Transverse colon (tissue), 4 donors: ENCODE measurements around the gene KCTD14. TPM values are rescaled to one million over a fixed set of nuclear protein-coding genes. Genes with fewer than 3 reads are reported as not detected.
A peak's percentile ranks its signal among the peaks of the same experiment; 100 is the strongest.

ENCODE experiments used
- DNase-seq: peaks from one replicate; pipeline ENCODE4 v3.0.0-alpha.2; 2019
- H3K27ac ChIP-seq, 4 donors: fragments of 200-600 bp; sonication (generic); 2 replicates each; pipeline ENCODE4 v1.5.1; 2016 to 2018; ENCODE audit warnings: inconsistent platforms in 4 of 4
- H3K27me3 ChIP-seq: fragments of 200-600 bp; sonication (generic); 2 replicates; pipeline ENCODE4 v1.5.1; 2017; ENCODE audit warnings: inconsistent platforms
- H3K36me3 ChIP-seq, 4 donors: fragments of 200-600 bp; sonication (generic); 2 replicates each; pipeline ENCODE4 v1.5.1; 2017 to 2019; ENCODE audit warnings: inconsistent platforms in 4 of 4
- H3K4me1 ChIP-seq, 4 donors: fragments of 200-600 bp; sonication (generic); 2 replicates each; pipeline ENCODE4 v1.5.1; 2017 to 2020; ENCODE audit warnings: inconsistent platforms in 4 of 4
- H3K4me3 ChIP-seq, 4 donors: fragments of 200-600 bp; sonication (generic); 1 replicate in 1 of 4; 2 replicates in 3 of 4; pipeline versions ENCODE4 v1.5.1 to v1.6.1; 2017 to 2019; ENCODE audit warnings: inconsistent platforms in 4 of 4
- H3K9me3 ChIP-seq, 2 donors: fragments of 200-600 bp; sonication (generic); 2 replicates each; pipeline ENCODE4 v1.5.1; 2017 to 2019; ENCODE audit warnings: inconsistent platforms in 2 of 2
- EP300 ChIP-seq: sonication (generic); formaldehyde crosslinking; IDR thresholded peaks from one replicate; pipeline ENCODE4 v1.6.1; 2017; ENCODE audit warnings: antibody characterized with exemption, low read depth
- POLR2A ChIP-seq: fragments of 450-650 bp; IDR thresholded peaks from one replicate; pipeline ENCODE4 v1.6.1; 2016; ENCODE audit warnings: antibody characterized with exemption, mild to moderate bottlenecking, moderate library complexity
- POLR2AphosphoS5 ChIP-seq, 3 donors: sonication (generic); formaldehyde crosslinking; IDR thresholded peaks; one replicate each; pipeline ENCODE4 v1.6.1; 2016; ENCODE audit warnings: antibody characterized with exemption in 3 of 3
- WGBS, 2 donors: methylation state at CpG; one replicate each; pipeline ENCODE4 v1.1.5; 2018; ENCODE audit warnings: low coverage in 1 of 2; 5-methylcytosine and 5-hydroxymethylcytosine counted together
- in situ Hi-C, 4 donors: fragments of 200-750 bp; cut with MboI; loops; one replicate each; pipeline versions ENCODE4 v1.15.0 to v1.15.1; 2017; ENCODE audit warnings: low sequenced_read_pairs in 3 of 4, low pct_ligation_motif_present in 1 of 4, low pct_unique_long_range_greater_than_20kb in 1 of 4
- intact Hi-C: fragments of 100-400 bp; cut with DNase I; formaldehyde crosslinking; loops from one replicate; pipeline ENCODE4 v1.15.1; 2023; ENCODE audit warnings: low total_unique reads
- total RNA-seq, 4 donors: library from RNA; depleted of rRNA; stranded (reverse); fragments of >200 nt; gene quantifications; one replicate each; pipeline ENCODE4 v1.1.0, GENCODE V29; 2016
- TF ChIP-seq, protein P1 (sequence below), 5 experiments: fragments of 200-600 bp in 3 of 5; fragments of 450-650 bp in 2 of 5; sonication (generic) in 3 of 5; IDR thresholded peaks; 1 replicate in 2 of 5; 2 replicates in 3 of 5; pipeline ENCODE4 v1.5.1; 2016 to 2017; ENCODE audit warnings: antibody characterized with exemption in 5 of 5, inconsistent platforms in 3 of 5, mild to moderate bottlenecking in 2 of 5, moderate library complexity in 1 of 5

Gene KCTD14
- total RNA-seq, 4 donors from 2014 or later, result 1.2 to 8.6 (median 5.1) TPM

GRCh38 chr11:78037825-78038620, 14.9 kb upstream of the KCTD14 start:
- in situ Hi-C loops, result no loop called here
- Histone ChIP-seq H3K27me3 (no peaks in the 10 kb centered on the region), H3K27ac (peak overlapping the region; percentile 67 to 78 (median 76)), H3K36me3 (no peaks in the 10 kb centered on the region), H3K9me3 (no peaks in the 10 kb centered on the region), H3K4me3 (no peak overlapping the region), H3K4me1 (peaks cover 20 to 37% (median 35%) of the 10 kb centered on the region in 4 donors)
- 82 to 84% methylated on average over 5 to 9 of the region's 9 CpGs for WGBS, 2 donors
- DNase-seq, result no peak
- intact Hi-C loops, result no loop called here
- no peak for TF ChIP-seq EP300
- TF ChIP-seq POLR2A, result no peak
- TF ChIP-seq POLR2AphosphoS5 (IDR thresholded peaks at IDR 0.05), result no peak
- TF ChIP-seq, protein P1, sequence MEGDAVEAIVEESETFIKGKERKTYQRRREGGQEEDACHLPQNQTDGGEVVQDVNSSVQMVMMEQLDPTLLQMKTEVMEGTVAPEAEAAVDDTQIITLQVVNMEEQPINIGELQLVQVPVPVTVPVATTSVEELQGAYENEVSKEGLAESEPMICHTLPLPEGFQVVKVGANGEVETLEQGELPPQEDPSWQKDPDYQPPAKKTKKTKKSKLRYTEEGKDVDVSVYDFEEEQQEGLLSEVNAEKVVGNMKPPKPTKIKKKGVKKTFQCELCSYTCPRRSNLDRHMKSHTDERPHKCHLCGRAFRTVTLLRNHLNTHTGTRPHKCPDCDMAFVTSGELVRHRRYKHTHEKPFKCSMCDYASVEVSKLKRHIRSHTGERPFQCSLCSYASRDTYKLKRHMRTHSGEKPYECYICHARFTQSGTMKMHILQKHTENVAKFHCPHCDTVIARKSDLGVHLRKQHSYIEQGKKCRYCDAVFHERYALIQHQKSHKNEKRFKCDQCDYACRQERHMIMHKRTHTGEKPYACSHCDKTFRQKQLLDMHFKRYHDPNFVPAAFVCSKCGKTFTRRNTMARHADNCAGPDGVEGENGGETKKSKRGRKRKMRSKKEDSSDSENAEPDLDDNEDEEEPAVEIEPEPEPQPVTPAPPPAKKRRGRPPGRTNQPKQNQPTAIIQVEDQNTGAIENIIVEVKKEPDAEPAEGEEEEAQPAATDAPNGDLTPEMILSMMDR (IDR thresholded peaks at IDR 0.05), result no peak

- H3K4me1 ChIP-seq, result peaks cover 20 to 41% (median 35%) of the 10 kb centered on the region in 4 donors
- DNase-seq, result peak; percentile 71
- TF ChIP-seq POLR2AphosphoS5 (IDR thresholded peaks at IDR 0.05), result peak in 1 of 3 donors; percentile 23
- TF ChIP-seq, protein P1 (IDR thresholded peaks at IDR 0.05), result no peak
- peak overlapping the region; percentile 67 to 78 (median 76) for H3K27ac ChIP-seq
- H3K36me3 ChIP-seq, result no peaks in the 10 kb centered on the region
- no peak overlapping the region for H3K4me3 ChIP-seq
- intact Hi-C loops (no loop called here), in situ Hi-C loops (no loop called here)
- WGBS, 2 donors, result 35% methylated on average over 3 of the region's 3 CpGs; no CpG with 5 or more reads in 1 of the 2 donors
- H3K27me3 ChIP-seq, result no peaks in the 10 kb centered on the region
- H3K9me3 ChIP-seq, result no peaks in the 10 kb centered on the region
Observed at GRCh38 chr11:78037056-78037455, 14.0 kb upstream of the KCTD14 start.

DNA sequence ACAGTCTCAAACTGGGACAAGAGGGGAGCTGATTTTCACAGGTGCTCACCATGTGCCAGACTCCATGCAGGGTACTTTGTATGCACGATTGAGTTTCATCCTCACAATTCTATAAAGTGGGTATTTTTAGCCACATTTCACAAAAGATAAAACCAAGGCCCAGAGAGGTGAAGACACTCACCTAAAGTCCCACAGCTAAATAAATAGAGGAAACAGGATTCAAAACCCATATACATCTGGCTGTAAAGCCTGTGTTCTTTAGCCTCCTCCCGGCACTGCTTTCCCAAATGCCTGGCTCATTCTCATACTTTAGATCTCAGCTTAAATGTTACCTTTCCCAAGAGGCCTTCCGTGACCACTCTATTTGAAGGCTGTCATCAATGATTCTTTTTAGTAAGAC, 13.2 kb upstream of the KCTD14 start:
- Histone ChIP-seq H3K4me1 (peaks cover 20 to 48% (median 35%) of the 10 kb centered on the region in 4 donors), H3K27ac (peak overlapping the region; percentile 67 to 78 (median 76)), H3K9me3 (no peaks in the 10 kb centered on the region), H3K27me3 (no peaks in the 10 kb centered on the region), H3K4me3 (no peak overlapping the region), H3K36me3 (no peaks in the 10 kb centered on the region)
- in situ Hi-C loops, result no loop called here
- WGBS, 2 donors, result 83 to 84% methylated on average over 2 to 3 of the region's 3 CpGs
- no peak for DNase-seq
- intact Hi-C loops, result no loop called here
- no peak for TF ChIP-seq POLR2AphosphoS5 (IDR thresholded peaks at IDR 0.05)
- no peak for TF ChIP-seq EP300
- TF ChIP-seq, protein P1 (IDR thresholded peaks at IDR 0.05), result no peak
- no peak for TF ChIP-seq POLR2A

DNA sequence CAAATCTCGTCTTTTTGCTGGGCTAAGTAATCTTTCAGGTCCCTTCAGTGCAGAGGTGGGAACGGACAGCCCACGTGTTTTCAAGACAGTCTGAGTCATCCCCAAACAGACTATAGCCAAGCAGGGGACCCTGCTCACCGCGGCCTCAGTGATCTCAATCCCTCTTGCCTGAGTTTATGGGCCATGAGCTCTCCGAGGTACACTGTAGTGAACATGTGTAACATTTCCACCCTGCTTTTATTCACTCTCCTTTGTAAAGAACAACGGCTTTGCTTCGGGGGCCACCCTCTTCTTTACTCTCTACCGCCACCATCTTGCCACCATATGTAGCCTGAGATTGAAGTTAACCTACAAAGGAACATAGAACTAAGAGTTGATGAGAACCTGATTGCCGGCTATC, 11.5 kb upstream of the KCTD14 start:
- no peak overlapping the region for H3K4me3 ChIP-seq
- in situ Hi-C loops, result no loop called here
- H3K27me3 ChIP-seq, result no peaks in the 10 kb centered on the region
- TF ChIP-seq POLR2AphosphoS5 (IDR thresholded peaks at IDR 0.05), result no peak
- TF ChIP-seq, protein P1 (IDR thresholded peaks at IDR 0.05), result no peak
- no peak for TF ChIP-seq POLR2A
- no peak for TF ChIP-seq EP300
- H3K9me3 ChIP-seq, result no peaks in the 10 kb centered on the region
- no peaks in the 10 kb centered on the region for H3K36me3 ChIP-seq
- intact Hi-C loops, result no loop called here
- 73 to 77% methylated on average over 3 to 10 of the region's 10 CpGs for WGBS, 2 donors
- H3K27ac ChIP-seq, result no peak overlapping the region
- peaks cover 12 to 46% (median 31%) of the 10 kb centered on the region in 4 donors for H3K4me1 ChIP-seq
- no peak for DNase-seq
